CD8-positive, alpha-beta memory T cell (primary cell): Measurements from ENCODE around the gene CTDSPL. TPM values are rescaled to one million over a fixed set of nuclear protein-coding genes. Genes with fewer than 3 reads are reported as not detected.

Experiments
- CTCF ChIA-PET: fragments of 350-600 bp; sonication (Branson Sonifier 250); formaldehyde crosslinking; loops from one replicate; lab custom pipeline; 2021; ENCODE audit warnings: antibody characterized with exemption; lab: Charles Lee
- POLR2A ChIA-PET: fragments of 350-600 bp; sonication (Branson Sonifier 250); formaldehyde crosslinking; loops from one replicate; lab custom pipeline; 2021; ENCODE audit warnings: antibody characterized with exemption; lab: Charles Lee
- DNase-seq, 5 donors: peaks; one replicate each; pipeline versions ENCODE4 v3.0.0 to v3.0.0-alpha.2; 2020 to 2022; ENCODE audit warnings: mixed read lengths in 1 of 5
- H3K27ac ChIP-seq: one replicate; pipeline ENCODE4 v1.7.0; 2013; ENCODE audit warnings: low read depth, mild to moderate bottlenecking, low read length, moderate library complexity
- H3K27me3 ChIP-seq: 2 replicates; pipeline ENCODE4 v1.7.0; 2013; ENCODE audit warnings: low read length, mild to moderate bottlenecking; ENCODE audit not compliant: insufficient read depth, poor library complexity, severe bottlenecking
- H3K36me3 ChIP-seq: 2 replicates; pipeline ENCODE4 v1.7.0; 2013; ENCODE audit warnings: mild to moderate bottlenecking, low read length, moderate library complexity; ENCODE audit not compliant: insufficient read depth
- H3K4me1 ChIP-seq: 2 replicates; pipeline ENCODE4 v1.7.0; 2013; ENCODE audit warnings: mild to moderate bottlenecking, low read length, moderate library complexity; ENCODE audit not compliant: insufficient read depth
- H3K4me3 ChIP-seq: 2 replicates; pipeline ENCODE4 v1.7.0; 2013; ENCODE audit warnings: mild to moderate bottlenecking, low read length
- H3K9me3 ChIP-seq: 2 replicates; pipeline ENCODE4 v1.7.0; 2013; ENCODE audit warnings: mild to moderate bottlenecking, low read length
- H3K27ac Mint-ChIP-seq, 8 donors: one replicate each; pipeline ENCODE4 v1.8.0; 2020 to 2021; ENCODE audit warnings: mixed read lengths in 8 of 8, mild to moderate bottlenecking in 6 of 8, inconsistent platforms in 3 of 8, moderate library complexity in 3 of 8
- H3K27me3 Mint-ChIP-seq, 2 donors: one replicate each; pipeline ENCODE4 v1.8.0; 2020 to 2021; ENCODE audit warnings: mixed read lengths in 2 of 2, mild to moderate bottlenecking in 1 of 2, moderate library complexity in 1 of 2
- H3K36me3 Mint-ChIP-seq, 3 donors: one replicate each; pipeline ENCODE4 v1.8.0; 2020 to 2021; ENCODE audit warnings: mixed read lengths in 3 of 3, inconsistent platforms in 1 of 3, mild to moderate bottlenecking in 1 of 3
- H3K4me1 Mint-ChIP-seq, 3 donors: one replicate each; pipeline ENCODE4 v1.8.0; 2020 to 2021; ENCODE audit warnings: mixed read lengths in 3 of 3, inconsistent platforms in 1 of 3, mild to moderate bottlenecking in 1 of 3
- H3K4me3 Mint-ChIP-seq, 7 donors: one replicate each; pipeline ENCODE4 v1.8.0; 2020 to 2021; ENCODE audit warnings: mixed read lengths in 7 of 7, mild to moderate bottlenecking in 6 of 7, moderate library complexity in 4 of 7, inconsistent platforms in 2 of 7
- H3K9me3 Mint-ChIP-seq, 5 donors: one replicate each; pipeline ENCODE4 v1.8.0; 2020 to 2022; ENCODE audit warnings: mixed read lengths in 5 of 5, mild to moderate bottlenecking in 3 of 5, moderate library complexity in 2 of 5, inconsistent platforms in 1 of 5
- polyA plus RNA-seq: library from polyadenylated mRNA; unstranded; fragments of 300-500 nt; fragmentation: Illumina TruSeq; gene quantifications from one replicate; pipeline ENCODE4 v1.2.3, GENCODE V29; 2021
- total RNA-seq, 2 experiments: library from RNA; stranded (reverse); gene quantifications; one replicate each; pipeline ENCODE4 v1.2.3, GENCODE V29; 2021

CTDSPL gene
- total and polyA plus RNA-seq, 3 experiments from 2014 or later: 0.74 to 0.84 TPM; not detected in 1

- Histone ChIP-seq H3K4me1 (no peaks in the 10 kb centered on the region), H3K36me3 (no peaks in the 10 kb centered on the region), H3K9me3 (no peaks in the 10 kb centered on the region), H3K27me3 (no peaks in the 10 kb centered on the region), H3K27ac (no peak overlapping the region), H3K4me3 (no peak overlapping the region)
- POLR2A ChIA-PET: no interaction called here
- CTCF ChIA-PET: no interaction called here
- no peaks in the 10 kb centered on the region for H3K9me3 Mint-ChIP-seq
- H3K4me1 Mint-ChIP-seq: no peaks in the 10 kb centered on the region
- H3K27me3 Mint-ChIP-seq: peaks cover 10 to 39% of the 10 kb centered on the region in 2 donors
- no peak overlapping the region for H3K4me3 Mint-ChIP-seq
- H3K36me3 Mint-ChIP-seq: peaks cover 0 to 2% (median 0%) of the 10 kb centered on the region in 3 donors
- DNase-seq: no peak
- H3K27ac Mint-ChIP-seq: no peak overlapping the region
Observed at GRCh38 chr3:37824090-37824953, 37.4 kb upstream of the CTDSPL start.

- peaks cover 10 to 39% of the 10 kb centered on the region in 2 donors for H3K27me3 Mint-ChIP-seq
- Histone ChIP-seq H3K27ac (no peak overlapping the region), H3K4me3 (no peak overlapping the region), H3K36me3 (no peaks in the 10 kb centered on the region), H3K9me3 (no peaks in the 10 kb centered on the region), H3K4me1 (no peaks in the 10 kb centered on the region), H3K27me3 (no peaks in the 10 kb centered on the region)
- no peak for DNase-seq
- H3K9me3 Mint-ChIP-seq: no peaks in the 10 kb centered on the region
- no peak overlapping the region for H3K4me3 Mint-ChIP-seq
- ChIA-PET POLR2A (no interaction called here), CTCF (no interaction called here)
- no peak overlapping the region for H3K27ac Mint-ChIP-seq
- no peaks in the 10 kb centered on the region for H3K4me1 Mint-ChIP-seq
- peaks cover 0 to 2% (median 0%) of the 10 kb centered on the region in 3 donors for H3K36me3 Mint-ChIP-seq
Observed at GRCh38 chr3:37824954-37825328, 36.7 kb upstream of the CTDSPL start.

- Histone ChIP-seq H3K27me3 (no peaks in the 10 kb centered on the region), H3K36me3 (no peaks in the 10 kb centered on the region), H3K9me3 (no peaks in the 10 kb centered on the region), H3K4me3 (no peak overlapping the region), H3K27ac (no peak overlapping the region), H3K4me1 (no peaks in the 10 kb centered on the region)
- CTCF ChIA-PET: no interaction called here
- H3K36me3 Mint-ChIP-seq: peaks cover 0 to 2% (median 0%) of the 10 kb centered on the region in 3 donors
- no peaks in the 10 kb centered on the region for H3K4me1 Mint-ChIP-seq
- peaks cover 10 to 46% of the 10 kb centered on the region in 2 donors for H3K27me3 Mint-ChIP-seq
- no peak for DNase-seq
- no peak overlapping the region for H3K27ac Mint-ChIP-seq
- H3K4me3 Mint-ChIP-seq: no peak overlapping the region
- POLR2A ChIA-PET: no interaction called here
- no peaks in the 10 kb centered on the region for H3K9me3 Mint-ChIP-seq
Observed at GRCh38 chr3:37825744-37826400, 35.8 kb upstream of the CTDSPL start.

GRCh38 chr3:37826502-37826901, 35.2 kb upstream of the CTDSPL start:
- Mint-ChIP-seq H3K4me3 (no peak overlapping the region), H3K27me3 (peaks cover 9 to 48% of the 10 kb centered on the region in 2 donors), H3K4me1 (no peaks in the 10 kb centered on the region), H3K9me3 (no peaks in the 10 kb centered on the region), H3K27ac (no peak overlapping the region), H3K36me3 (peaks cover 0 to 2% (median 0%) of the 10 kb centered on the region in 3 donors)
- no peak for DNase-seq
- Histone ChIP-seq H3K27me3 (no peaks in the 10 kb centered on the region), H3K4me3 (no peak overlapping the region), H3K9me3 (no peaks in the 10 kb centered on the region), H3K27ac (no peak overlapping the region), H3K4me1 (no peaks in the 10 kb centered on the region), H3K36me3 (no peaks in the 10 kb centered on the region)
- POLR2A ChIA-PET: no interaction called here
- CTCF ChIA-PET: no interaction called here

GRCh38 chr3:37826933-37827332, 34.7 kb upstream of the CTDSPL start:
- Histone ChIP-seq H3K27me3 (no peaks in the 10 kb centered on the region), H3K9me3 (no peaks in the 10 kb centered on the region), H3K4me1 (no peaks in the 10 kb centered on the region), H3K4me3 (no peak overlapping the region), H3K27ac (no peak overlapping the region), H3K36me3 (no peaks in the 10 kb centered on the region)
- peaks cover 0 to 2% (median 0%) of the 10 kb centered on the region in 3 donors for H3K36me3 Mint-ChIP-seq
- DNase-seq: no peak
- H3K4me1 Mint-ChIP-seq: no peaks in the 10 kb centered on the region
- no peak overlapping the region for H3K4me3 Mint-ChIP-seq
- H3K27me3 Mint-ChIP-seq: peaks cover 9 to 48% of the 10 kb centered on the region in 2 donors
- POLR2A ChIA-PET: no interaction called here
- CTCF ChIA-PET: no interaction called here
- H3K27ac Mint-ChIP-seq: no peak overlapping the region
- H3K9me3 Mint-ChIP-seq: no peaks in the 10 kb centered on the region

GRCh38 chr3:37832480-37832879, 29.2 kb upstream of the CTDSPL start:
- Histone ChIP-seq H3K27ac (no peak overlapping the region), H3K9me3 (no peaks in the 10 kb centered on the region), H3K4me3 (no peak overlapping the region), H3K27me3 (no peaks in the 10 kb centered on the region), H3K4me1 (no peaks in the 10 kb centered on the region), H3K36me3 (no peaks in the 10 kb centered on the region)
- H3K27me3 Mint-ChIP-seq: peaks cover 6 to 41% of the 10 kb centered on the region in 2 donors
- no peak for DNase-seq
- POLR2A ChIA-PET: no interaction called here
- peaks cover 0 to 2% (median 0%) of the 10 kb centered on the region in 3 donors for H3K36me3 Mint-ChIP-seq
- H3K4me1 Mint-ChIP-seq: no peaks in the 10 kb centered on the region
- CTCF ChIA-PET: no interaction called here
- no peak overlapping the region for H3K27ac Mint-ChIP-seq
- no peaks in the 10 kb centered on the region for H3K9me3 Mint-ChIP-seq
- no peak overlapping the region for H3K4me3 Mint-ChIP-seq

- Histone ChIP-seq H3K9me3 (no peaks in the 10 kb centered on the region), H3K36me3 (no peaks in the 10 kb centered on the region), H3K4me1 (no peaks in the 10 kb centered on the region), H3K4me3 (no peak overlapping the region), H3K27me3 (no peaks in the 10 kb centered on the region), H3K27ac (no peak overlapping the region)
- POLR2A ChIA-PET: no interaction called here
- Mint-ChIP-seq H3K4me3 (no peak overlapping the region), H3K27ac (peak overlapping the region in 1 of 8 donors; percentile 34), H3K36me3 (peaks cover 0 to 2% (median 0%) of the 10 kb centered on the region in 3 donors), H3K9me3 (no peaks in the 10 kb centered on the region), H3K27me3 (peaks cover 4 to 40% of the 10 kb centered on the region in 2 donors), H3K4me1 (no peaks in the 10 kb centered on the region)
- DNase-seq: no peak
- CTCF ChIA-PET: interaction anchor here (1.0 kb wide), 1 partner anchor 22 kb away, joined by 3 read pairs; no protein-coding TSS in a partner anchor
Observed at GRCh38 chr3:37833302-37834186, 28.1 kb upstream of the CTDSPL start.
